IPS-NIHi7 (cell line): ENCODE results near the gene DPH3.

Experiments
- DNase-seq: peaks from one replicate; pipeline ENCODE4 v3.0.0; 2012; ENCODE audit warnings: mixed read lengths; ENCODE audit errors: extremely low spot score

DPH3 gene

DNA sequence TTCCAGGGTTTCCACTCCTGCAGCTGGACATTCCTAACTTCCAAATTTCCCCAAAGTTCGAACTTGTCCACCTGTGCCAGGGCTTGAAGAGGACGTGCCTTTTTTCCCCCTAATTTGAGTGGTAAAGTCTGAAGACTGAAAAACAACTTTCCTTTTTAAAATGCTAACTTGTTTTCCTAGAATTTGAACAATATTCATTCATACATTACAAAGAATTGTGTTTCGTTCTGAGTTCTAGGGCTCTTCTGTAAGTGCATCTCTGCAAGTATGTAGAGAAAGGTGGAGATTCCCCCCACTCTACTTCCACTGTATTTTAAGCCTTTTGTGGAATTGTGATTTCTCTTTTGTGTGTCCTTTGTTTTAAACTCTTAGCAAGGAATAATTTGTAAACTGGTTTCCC lies 9.4 kb downstream of the DPH3 start:
- no peak for DNase-seq

DNA sequence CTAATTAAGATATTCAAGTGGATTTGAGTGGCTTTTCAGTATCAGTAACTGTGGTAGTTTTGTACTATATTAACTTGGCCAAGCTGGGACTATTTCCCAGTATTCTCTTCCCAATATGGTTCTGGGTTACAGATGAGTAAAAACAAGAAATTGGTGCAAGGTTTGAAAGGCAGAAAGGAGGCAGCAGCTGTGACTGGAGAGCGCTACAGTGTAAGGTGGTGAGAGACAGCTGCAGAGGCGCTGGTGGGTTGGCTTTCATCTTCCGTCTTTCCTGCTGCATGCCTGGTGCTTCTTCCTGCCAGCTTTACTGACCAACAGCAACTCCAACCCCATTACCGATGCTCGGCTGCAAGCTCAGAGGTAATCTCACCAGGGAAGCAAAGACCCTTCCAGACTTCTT lies 9.8 kb downstream of the DPH3 start:
- no peak for DNase-seq

DNA sequence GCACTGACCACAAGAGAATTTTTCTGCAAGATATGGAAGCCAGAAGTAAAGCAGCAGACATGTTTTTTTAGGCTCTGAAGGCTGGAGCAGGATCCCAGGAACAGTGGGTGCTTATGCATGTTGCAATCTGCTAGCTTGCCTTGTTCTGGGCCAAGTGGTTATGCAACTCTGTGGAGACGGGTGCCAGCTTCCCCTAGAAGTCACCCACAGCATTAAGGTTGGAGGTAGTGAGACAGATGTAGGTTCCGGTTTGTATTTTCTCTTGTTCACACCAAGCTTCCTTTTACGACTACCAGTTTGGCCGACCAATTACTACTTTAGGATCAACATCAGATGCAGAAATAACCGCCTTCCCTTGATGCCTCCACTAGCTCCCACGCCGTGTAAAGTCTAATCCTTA lies 11.1 kb downstream of the DPH3 start:
- DNase-seq, result no peak

DNA sequence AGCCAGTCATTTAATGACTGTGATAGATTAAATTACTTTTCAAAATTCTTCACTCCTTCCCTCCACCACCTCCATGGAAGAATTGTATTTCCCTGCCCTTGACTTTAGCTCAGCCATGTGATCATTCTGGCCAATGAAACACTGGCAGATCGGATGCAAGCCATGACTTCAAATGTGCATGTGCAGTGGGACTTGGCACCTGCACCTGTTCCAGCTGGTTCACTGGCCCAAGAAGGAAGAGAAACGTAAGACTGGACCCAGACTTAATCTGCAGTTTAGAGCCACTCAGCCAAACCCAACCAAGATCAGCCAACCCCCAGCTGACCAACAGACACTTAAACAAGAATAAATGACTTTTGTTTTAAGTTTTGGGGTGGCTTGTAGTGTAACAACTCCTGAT lies 11.8 kb downstream of the DPH3 start:
- DNase-seq, result no peak

DNA sequence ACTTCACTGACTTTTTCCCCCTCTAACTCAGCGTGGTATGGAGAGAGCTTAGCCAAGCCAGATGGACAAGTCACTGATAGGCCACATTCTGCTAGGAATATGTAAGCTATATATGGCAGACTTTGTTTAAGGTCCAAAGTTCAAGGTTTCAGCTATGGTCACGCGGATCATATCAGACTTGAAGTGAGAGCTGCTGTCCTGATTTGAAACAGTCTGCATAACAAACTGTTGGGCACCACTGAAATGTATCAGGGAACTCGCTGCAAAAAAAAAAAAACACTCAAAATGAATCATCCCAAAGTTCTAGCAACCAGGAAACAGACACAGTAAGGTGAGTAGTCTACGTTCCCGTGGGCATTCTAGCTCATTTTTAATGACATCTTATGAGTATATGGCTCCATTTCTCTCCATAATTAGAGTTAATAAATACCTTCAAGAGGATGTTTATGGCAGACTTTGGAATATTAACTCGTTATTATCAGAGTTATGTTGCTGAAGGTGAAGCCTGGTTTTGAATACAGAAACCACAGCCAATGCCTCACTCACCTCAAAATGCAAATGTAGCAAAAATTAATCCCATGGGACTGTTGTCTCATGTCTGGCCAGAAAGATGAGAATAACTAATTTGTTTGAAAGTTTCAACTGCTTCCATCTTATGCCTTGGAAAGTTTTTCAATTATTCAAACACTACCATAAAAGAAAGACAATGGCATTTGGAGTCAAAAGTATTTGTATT lies 12.3 kb downstream of the DPH3 start:
- DNase-seq, result no peak

DNA sequence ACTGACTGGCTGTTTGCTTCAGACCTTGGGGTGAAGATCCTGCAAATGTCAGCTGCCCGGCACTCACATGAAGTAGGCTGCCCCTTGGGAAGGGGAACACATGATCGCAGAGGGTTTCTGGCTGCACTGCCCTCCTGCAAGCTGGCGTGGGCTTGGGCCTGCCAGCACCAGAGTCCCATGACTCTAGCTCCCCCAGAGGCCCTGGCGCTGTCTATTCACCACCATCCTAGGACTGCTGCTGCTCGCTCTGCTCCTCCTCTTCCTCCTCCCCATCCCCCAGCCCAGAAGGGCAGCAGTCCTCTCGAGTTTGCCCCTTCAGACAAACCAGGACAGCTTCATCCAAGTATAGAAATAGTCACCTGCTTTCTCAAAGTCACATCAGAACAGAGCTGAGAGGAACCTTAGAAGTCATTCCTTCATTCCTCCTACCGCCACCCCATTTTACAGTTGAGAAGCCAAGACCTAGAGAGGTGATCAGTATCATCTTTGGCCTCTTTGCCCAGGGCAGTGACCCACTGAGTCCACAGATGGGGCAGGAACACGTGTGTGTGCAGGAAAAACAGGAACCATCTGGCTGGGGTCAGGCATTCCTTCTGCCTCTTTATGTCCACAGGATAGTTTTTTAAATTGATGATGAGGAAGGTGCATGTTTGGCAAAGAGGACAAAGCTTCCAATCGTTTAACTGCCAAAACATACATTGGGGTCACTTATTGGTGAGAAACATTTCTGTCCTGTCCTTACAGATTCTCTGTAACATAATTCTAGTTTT lies 13.2 kb downstream of the DPH3 start:
- no peak for DNase-seq

DNA sequence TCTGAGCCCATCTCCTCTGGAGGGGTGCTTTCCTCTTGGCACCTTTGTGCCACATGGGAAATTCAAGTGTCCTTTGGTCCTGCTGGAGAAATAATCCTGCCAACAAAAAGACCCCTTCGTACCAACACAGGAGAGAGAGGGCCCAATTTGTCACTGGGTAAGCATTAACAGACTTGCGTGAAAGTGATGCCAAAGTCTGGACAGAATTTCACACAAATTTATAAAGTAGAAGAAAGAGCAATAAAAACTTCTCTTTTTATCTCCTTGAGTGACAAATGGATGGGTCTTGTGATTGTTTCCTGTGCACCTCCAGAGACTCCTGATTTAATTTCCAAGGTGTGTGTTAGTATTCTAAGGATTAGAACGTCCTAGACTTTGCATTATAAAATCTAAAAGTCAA lies 14.9 kb downstream of the DPH3 start:
- DNase-seq, result no peak

DNA sequence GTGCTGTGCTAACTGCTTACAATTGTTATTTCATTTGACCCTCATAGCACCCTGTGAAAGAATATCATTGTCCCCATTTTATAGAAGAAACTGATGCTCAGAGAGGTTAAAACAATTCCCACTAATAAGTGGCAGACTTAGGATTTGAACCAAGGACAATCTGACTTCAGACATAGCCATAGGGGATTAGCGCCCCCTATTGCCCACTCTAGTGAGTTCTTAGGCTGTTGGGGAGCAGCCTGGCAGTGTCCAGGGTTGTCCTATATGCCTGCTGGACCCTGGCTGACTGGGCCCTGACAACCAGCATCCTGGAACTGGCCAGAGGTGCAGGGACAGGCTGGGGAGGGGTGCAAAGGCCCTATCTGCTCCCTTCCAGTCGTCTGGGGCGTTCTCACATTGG lies 15.4 kb downstream of the DPH3 start:
- DNase-seq, result peak; percentile 64

DNA sequence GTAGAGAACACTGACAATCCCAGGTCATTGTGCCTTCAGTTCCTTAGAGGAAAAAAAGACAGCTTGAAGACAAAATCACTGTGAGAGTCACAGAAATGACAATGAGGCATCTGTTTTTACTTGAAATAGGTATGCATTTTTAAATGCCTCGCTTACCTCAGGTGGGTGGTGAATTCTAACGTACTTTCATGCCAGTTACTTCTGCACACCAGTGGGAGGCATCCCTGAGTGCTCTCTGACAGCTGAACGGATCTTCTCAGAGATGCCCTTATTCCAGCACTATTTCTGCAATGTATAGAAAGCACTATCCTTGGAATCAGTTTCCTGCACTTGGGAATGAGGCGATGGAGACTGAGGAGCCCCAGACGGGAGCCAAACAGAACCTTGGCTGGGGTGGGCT lies 16.2 kb downstream of the DPH3 start:
- DNase-seq, result no peak

DNA sequence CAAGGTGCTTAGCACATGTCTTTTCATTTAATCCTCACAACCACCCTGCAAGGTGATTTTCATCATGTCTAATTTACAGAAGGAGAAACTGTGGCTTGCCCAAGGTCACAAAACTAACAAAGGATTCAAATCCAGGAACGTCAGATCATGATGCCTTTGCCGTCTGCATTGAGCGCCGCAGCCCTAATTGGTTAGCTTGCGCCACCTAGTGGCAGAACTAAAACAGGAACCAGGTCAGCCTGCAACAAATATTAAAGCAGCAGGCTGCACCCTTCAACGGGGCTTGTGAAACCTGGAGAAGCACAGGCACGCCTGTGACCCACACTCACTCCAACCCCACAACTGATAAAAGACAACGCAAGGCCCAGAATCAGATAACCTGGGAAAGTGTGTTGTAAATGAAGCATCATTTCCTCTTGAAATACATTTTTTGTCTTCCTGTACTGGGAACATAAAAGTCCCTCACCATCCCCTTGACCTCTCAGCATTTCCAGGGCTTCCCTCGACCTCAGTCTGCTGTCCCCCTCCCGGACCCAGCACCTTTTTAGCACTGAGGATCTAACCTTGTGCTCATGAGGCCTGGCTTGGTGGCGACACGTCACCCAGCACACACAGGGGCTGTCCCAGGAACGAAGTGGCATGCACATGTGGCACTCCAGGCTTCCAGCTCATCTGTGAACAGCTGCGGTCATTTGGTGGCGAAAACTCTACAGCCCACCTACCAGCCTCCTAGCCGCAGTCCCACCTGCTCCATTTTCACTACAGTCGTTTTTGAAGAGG lies 17.3 kb downstream of the DPH3 start:
- DNase-seq, result peak; percentile 85

DNA sequence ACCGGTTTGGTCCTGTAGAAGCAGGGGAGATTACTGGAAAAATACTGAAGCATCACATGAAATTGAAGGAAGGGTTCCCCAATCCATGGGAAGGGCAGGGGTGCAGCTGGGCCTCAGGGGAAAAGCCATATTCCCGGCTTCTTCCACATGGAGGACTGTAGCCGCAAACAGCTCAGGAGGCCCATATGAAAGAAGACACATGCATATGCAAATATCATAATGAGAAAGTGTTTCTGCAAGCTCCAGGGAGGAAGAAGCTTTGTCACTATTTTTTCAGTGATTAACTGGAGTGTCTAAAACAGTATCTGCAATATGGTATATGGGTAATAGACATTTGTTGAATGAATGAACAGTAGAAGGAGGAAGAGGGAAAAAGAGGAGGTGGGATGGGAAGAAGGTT lies 19.1 kb downstream of the DPH3 start:
- no peak for DNase-seq

DNA sequence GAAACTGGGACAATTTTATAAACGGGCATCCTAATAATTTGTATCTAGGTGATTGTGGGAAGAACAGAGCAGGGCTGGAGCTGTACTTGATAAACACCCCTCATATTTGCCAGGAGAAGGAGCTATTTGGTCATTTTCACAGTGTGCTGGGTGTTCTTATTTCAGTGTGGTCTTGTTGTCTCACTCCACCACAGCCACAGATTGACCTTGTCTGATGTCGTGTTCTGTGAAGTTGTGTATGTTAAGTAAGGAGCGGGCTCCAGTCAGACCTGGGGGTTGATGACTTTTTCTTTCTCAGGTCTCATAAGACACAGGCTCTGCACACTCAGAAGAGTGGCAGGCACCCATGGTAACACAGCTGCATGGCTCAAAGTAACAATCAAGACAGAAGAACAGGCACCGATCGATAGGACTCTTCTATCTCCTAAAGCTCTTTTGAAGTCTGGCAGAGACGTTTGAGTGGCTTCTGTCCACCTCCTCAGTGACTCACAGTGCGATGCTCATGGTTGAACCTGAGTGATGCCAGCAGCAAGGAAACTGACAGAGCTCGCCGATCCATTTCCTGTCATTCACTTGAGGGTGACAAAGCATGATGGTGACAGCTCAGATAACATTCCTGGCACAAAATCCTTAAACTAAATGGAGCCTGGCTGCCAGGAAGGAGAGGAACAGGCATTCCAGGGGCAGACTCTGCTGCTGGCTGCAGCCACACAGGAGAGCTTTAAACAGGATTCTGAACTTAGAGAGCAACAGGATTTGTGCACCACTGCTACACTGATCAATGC lies 20.8 kb downstream of the DPH3 start:
- no peak for DNase-seq

DNA sequence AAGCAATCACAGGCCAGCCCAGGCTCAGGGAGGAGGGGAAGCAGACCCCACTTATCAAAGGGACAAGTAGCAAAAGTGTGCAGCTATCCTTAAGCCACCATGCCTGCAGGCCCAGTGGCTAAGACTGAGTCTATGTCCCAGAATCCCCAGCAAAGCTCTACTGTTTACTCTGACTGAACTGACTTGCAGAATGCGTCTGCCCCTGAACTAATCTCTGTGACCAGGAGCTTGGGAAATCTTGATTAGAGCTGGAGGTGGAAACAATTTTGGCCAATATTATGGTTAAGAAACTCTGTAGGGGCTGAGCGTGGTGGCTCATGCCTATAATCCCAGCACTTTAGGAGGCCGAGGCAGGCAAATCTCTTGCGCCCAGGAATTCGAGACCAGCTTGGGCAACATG lies 22.6 kb downstream of the DPH3 start:
- DNase-seq, result no peak

DNA sequence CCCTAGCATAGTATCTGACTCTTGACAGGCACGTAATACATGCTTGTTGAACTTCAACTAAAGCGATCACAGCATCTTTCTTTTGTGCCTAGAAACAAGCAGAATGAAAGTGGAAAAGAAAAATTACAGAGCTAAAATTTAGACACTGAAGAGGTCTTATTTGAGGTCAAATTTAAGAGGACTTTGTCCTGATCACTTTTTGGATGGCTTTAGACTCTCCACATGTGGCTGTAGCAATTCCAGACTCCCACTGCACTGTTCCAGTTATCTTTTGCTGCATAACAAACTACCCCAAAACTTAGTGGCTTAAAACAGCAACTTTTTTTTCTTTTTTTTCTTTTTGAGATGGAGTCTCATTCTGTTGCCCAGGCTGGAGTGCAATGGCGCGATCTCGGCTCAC lies 23.5 kb downstream of the DPH3 start:
- DNase-seq, result no peak

DNA sequence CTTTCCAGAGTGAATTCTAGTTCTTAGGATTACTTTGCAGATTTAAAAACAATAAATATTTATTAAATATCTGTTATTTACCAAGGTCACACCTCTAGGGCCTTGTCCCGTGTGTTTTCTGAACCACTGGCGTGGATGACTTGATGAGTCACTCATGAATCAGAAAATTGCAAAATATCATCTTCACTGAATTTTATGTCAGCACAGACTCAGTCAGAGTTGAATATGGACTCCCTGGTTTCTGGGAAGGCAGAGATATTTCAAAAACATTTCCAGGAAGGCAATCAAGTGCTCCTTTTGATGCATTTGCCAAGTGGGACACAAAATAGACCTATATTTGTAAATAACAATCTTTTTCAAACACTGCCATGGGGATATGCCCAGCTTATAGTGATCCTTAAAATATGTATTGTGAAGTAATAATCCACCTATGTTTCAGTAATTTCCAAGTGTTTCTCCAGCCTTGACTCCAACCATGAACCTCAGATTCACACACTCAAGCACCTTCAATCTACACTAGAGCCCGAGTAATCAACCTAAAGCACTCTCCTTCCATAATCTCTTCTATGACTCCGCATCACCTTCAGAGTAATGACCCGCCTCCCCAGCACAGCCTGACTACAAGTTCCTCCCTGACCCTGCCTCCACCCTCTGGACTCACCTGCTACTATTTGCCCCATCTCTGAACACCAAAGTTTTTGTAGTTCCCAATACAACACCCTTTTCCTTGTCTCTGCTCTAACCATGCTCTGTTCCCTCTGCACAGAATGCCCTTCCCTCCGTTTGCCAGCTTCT lies 24.3 kb downstream of the DPH3 start:
- DNase-seq, result no peak

DNA sequence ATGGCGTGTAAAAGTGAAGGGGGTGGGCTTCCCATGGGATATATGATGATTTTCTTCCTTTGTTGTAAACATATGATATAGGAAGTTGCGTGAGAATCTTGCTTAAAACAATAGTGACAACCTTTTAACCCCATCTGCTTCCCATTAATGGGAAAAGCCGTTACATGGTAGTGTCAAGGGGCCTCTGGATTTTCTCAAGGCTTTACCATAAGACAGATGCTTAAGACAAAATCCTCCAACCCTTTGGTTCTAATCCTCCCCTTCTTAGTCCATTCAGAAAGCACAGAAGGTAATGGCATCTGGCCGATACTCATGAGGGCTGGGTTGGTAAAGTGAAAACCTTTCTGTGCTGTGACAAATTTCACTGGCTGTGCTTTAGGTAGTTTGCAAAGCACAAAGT lies 25.0 kb downstream of the DPH3 start:
- no peak for DNase-seq

DNA sequence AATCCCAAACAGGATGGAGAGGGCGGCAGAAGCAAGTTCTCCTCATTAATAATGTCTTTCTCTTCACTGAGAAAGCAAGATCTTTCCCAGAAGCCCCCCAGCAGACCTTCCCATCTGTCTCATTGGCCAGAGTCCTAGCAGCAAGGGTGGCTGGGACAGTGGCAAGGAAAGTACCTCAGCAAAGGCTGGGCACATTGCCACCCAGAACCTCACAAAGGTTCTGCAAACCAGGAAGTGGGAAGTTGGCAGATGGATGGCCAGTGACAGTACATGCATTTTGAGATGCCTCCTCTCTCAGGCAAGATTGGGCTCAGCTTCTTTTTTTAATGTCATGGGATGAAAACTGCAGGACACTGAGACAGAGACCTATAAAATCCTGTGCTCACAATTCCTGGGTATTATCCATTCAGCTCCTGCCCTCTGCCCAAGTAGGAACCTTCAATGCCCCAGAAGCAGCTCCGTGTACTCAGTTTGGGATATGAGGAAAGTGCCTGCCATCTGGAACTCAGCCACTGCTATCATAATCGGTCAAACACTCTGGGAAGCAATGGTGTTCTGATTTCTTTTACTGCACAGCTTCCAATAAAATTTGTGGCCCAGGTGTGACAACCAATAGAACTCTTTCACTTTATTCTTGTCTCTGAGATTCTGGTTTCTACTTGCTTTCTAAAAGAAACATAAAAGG lies 25.5 kb downstream of the DPH3 start:
- no peak for DNase-seq

DNA sequence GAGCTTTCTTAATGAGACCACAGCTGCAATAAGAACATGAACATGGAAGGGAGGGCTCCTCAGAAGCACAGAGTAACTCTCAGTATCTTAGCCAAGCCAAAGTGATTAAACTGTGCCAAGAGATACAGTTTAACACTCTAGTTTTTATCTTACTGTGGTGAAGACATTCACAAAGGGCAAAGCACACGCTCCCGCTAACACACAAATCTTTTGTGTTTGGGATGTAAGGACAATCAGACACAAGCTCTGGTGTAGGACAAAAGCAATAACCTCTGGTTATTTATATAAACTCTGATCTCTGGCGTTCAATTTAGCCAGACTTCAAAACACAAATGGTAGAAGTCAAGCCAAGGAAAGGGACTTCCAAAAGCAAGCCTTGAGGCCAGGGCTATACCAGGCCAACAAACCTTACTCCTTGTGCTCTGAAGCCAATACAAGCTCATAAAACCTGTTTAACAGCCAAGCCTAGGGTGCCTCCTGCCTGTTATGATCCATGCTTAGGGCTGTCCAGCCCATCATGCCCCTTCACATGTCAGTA lies 27.8 kb downstream of the DPH3 start:
- no peak for DNase-seq

DNA sequence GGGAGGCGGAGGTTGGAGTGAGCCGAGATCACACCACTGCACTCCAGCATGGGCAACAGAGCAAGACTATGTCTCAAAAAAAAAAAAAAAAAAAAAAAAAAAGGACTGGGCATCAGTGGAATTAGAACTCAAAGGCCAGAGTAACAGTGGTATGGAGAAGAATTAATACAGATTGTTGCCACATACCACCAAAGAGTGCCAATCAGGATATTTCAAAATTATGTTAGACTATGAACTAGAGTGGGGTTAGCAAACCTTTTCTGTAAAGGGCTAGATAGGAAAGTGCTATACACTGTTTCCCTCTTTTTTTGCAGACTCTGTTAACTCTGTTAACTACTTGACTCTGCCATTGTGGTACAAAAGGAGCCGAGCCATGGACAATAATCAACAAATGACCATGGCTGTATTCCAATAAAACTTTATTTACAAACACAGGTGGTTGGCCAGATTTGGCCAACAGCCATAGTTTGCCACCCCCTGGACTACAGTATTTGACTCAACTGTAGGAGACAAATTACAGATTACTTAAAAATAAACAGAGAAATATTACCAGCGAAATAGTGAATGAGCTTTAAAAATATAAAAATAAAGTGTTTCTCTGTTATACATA lies 28.6 kb downstream of the DPH3 start:
- no peak for DNase-seq

DNA sequence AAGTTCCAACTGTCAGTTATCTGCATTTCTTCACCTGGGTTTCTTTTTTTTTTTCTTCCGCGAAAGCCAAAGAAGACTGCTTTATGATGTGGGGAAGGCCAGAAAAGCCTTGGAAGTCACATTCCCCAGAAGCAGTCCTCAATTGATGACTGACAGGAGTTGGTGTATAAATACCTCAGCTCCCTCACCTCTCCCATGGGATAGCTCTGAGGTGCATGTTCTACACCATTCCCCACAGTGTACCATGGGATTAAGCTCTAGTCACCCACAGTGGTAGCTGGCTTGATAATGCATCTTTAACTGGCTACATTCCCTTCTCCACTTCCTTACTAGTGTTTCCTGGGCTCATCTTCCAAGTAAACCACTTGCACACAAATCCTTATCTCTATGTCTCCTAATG lies 30.5 kb downstream of the DPH3 start:
- no peak for DNase-seq
